T-cell (primary cell): ENCODE results near the gene FOXN4. TPM values are rescaled to one million over a fixed set of nuclear protein-coding genes. Genes with fewer than 3 reads are reported as not detected.

Source experiments
- ATAC-seq, 4 experiments: fragments of 200-7000 bp in 3 of 4; fragments of 150-1000 bp in 1 of 4; cut with Tn5 transposase; replicated peaks in 1 of 4; 1 replicate in 3 of 4; 2 replicates in 1 of 4; pipeline ENCODE4 v1.10.0; 2021; ENCODE audit warnings: moderate library complexity in 3 of 4, mild to moderate bottlenecking in 2 of 4, moderate number of reproducible peaks in 1 of 4
- CTCF ChIA-PET, 2 donors: fragments of 300-600 bp; sonication (Branson Sonifier 250); formaldehyde crosslinking; loops; one replicate each; lab custom pipeline; 2022; ENCODE audit warnings: antibody characterized with exemption in 2 of 2; lab: Charles Lee
- POLR2A ChIA-PET, 2 donors: fragments of 300-600 bp; sonication (Branson Sonifier 250); formaldehyde crosslinking; loops; one replicate each; lab custom pipeline; 2022; ENCODE audit warnings: antibody characterized with exemption in 2 of 2; lab: Charles Lee
- DNase-seq, 35 experiments: peaks; one replicate each; pipeline versions ENCODE4 v3.0.0 to v3.0.0-alpha.2; 2013 to 2023
- H3K27ac ChIP-seq: one replicate; pipeline ENCODE4 v1.5.1; 2013; ENCODE audit warnings: low read length
- H3K27me3 ChIP-seq, 2 experiments: replicated peaks in 1 of 2; 1 replicate in 1 of 2; 2 replicates in 1 of 2; pipeline versions ENCODE4 v1.6.1 to v1.7.0; 2013; ENCODE audit warnings: low read length in 1 of 2, mixed read lengths in 1 of 2; ENCODE audit not compliant: control insufficient read depth in 2 of 2, insufficient read depth in 2 of 2; ENCODE audit errors: extremely low read depth in 1 of 2
- H3K36me3 ChIP-seq, 2 donors: 1 replicate in 1 of 2; 2 replicates in 1 of 2; pipeline versions ENCODE4 v1.6.1 to v1.7.0; 2013; ENCODE audit warnings: low read length in 1 of 2; ENCODE audit not compliant: control insufficient read depth in 2 of 2, insufficient read depth in 1 of 2; ENCODE audit errors: extremely low read depth in 1 of 2
- H3K4me1 ChIP-seq, 2 experiments: 1 replicate in 1 of 2; 2 replicates in 1 of 2; pipeline versions ENCODE4 v1.6.1 to v1.7.0; 2013; ENCODE audit warnings: low read length in 2 of 2, mixed read lengths in 1 of 2; ENCODE audit not compliant: insufficient read depth in 2 of 2, control insufficient read depth in 1 of 2; ENCODE audit errors: extremely low read depth in 1 of 2
- H3K4me3 ChIP-seq, 2 donors: 1 replicate in 1 of 2; 2 replicates in 1 of 2; pipeline versions ENCODE4 v1.5.1 to v1.7.0; 2013; ENCODE audit warnings: mild to moderate bottlenecking in 2 of 2, low read length in 1 of 2, moderate library complexity in 1 of 2; ENCODE audit not compliant: control insufficient read depth in 1 of 2; ENCODE audit errors: extremely low read depth in 1 of 2
- H3K9me3 ChIP-seq: 2 replicates; pipeline ENCODE4 v1.7.0; 2013
- H3K27ac Mint-ChIP-seq, 2 donors: one replicate each; pipeline ENCODE4 v1.8.0; 2020 to 2021; ENCODE audit warnings: mild to moderate bottlenecking in 2 of 2, mixed read lengths in 2 of 2
- H3K27me3 Mint-ChIP-seq, 2 donors: one replicate each; pipeline ENCODE4 v1.8.0; 2021 to 2022; ENCODE audit warnings: mixed read lengths in 2 of 2
- H3K36me3 Mint-ChIP-seq: one replicate; pipeline ENCODE4 v1.8.0; 2021; ENCODE audit warnings: mixed read lengths
- H3K4me1 Mint-ChIP-seq, 3 donors: one replicate each; pipeline ENCODE4 v1.8.0; 2020 to 2022; ENCODE audit warnings: mixed read lengths in 3 of 3, mild to moderate bottlenecking in 1 of 3
- H3K4me3 Mint-ChIP-seq, 3 donors: one replicate each; pipeline ENCODE4 v1.8.0; 2020 to 2022; ENCODE audit warnings: mild to moderate bottlenecking in 3 of 3, mixed read lengths in 3 of 3, moderate library complexity in 3 of 3
- H3K9me3 Mint-ChIP-seq, 3 donors: one replicate each; pipeline ENCODE4 v1.8.0; 2020 to 2022; ENCODE audit warnings: mixed read lengths in 3 of 3
- WGBS: methylation state at CpG from one replicate; pipeline ENCODE4 v1.1.5; 2013; ENCODE audit warnings: missing lambda C conversion rate; ENCODE audit not compliant: insufficient coverage; 5-methylcytosine and 5-hydroxymethylcytosine counted together
- total RNA-seq, 35 experiments: library from RNA in 6 of 35; stranded (reverse) in 6 of 35; fragments of 120-200 nt in 1 of 35; gene quantifications; one replicate each; pipeline versions ENCODE4 v1.2.1 to v1.2.4 and lab custom pipeline; 2013 to 2026

Gene FOXN4
- total RNA-seq, 5 donors from 2014 or later (not counting 1 experiment from before 2014, with no cell fraction given), result not detected

DNA sequence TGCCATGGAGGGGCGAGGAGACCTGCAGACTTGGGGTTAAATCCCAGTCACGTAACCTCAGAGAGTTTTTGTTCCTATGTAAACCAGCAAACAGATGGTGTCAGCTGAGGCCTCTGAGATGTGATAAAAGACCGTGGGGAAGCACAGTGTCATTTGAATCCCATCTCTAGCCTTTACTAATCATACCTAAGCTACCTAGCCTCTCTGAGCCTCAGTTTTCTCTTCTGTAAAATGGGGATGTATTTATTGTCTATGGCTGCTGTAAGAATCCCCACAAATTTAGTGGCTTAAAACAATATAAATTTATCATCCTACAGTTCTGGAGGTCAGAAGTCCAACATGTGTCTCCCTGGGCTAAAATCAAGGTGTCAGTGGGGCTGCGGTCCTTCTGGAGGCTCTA lies 33.9 kb downstream of the FOXN4 start:
- CTCF ChIA-PET, result no interaction called here
- peaks cover 0 to 4% (median 1%) of the 10 kb centered on the region in 3 donors for H3K4me1 Mint-ChIP-seq
- Histone ChIP-seq H3K36me3 (no peaks in the 10 kb centered on the region), H3K4me3 (no peak overlapping the region), H3K4me1 (no peaks in the 10 kb centered on the region), H3K27ac (no peak overlapping the region), H3K27me3 (peaks cover 0 to 21% of the 10 kb centered on the region in 2 experiments), H3K9me3 (no peaks in the 10 kb centered on the region)
- H3K4me3 Mint-ChIP-seq, result no peak overlapping the region
- DNase-seq, result no peak
- POLR2A ChIA-PET, result no interaction called here
- H3K27ac Mint-ChIP-seq, result no peak overlapping the region
- no peak for ATAC-seq
- peaks cover 7 to 12% of the 10 kb centered on the region in 2 donors for H3K27me3 Mint-ChIP-seq
- H3K36me3 Mint-ChIP-seq, result no peaks in the 10 kb centered on the region
- H3K9me3 Mint-ChIP-seq, result peaks cover 0 to 7% (median 4%) of the 10 kb centered on the region in 3 donors
- no CpG with 5 or more reads among the region's 4 CpGs for WGBS

DNA sequence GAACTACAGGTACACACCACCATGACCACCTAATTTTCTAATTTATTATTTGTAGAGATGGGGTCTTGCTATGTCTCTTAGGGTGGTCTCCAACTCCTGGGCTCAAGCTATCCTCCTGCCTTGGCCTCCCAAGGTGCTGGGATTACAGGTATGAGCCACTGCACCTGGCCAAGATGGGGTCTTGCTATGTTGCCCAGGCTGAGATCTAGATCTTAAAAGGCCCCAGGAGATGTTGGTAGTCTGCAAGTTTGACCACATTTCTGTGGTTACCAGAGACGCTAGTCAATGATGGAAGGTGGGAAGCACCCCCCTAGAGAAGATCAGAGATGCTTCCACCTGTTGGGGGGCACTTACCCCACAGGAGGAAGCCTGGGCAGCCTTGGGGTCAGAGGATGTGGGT lies 34.7 kb downstream of the FOXN4 start:
- H3K36me3 ChIP-seq, result no peaks in the 10 kb centered on the region
- H3K27me3 Mint-ChIP-seq, result peaks cover 7 to 12% of the 10 kb centered on the region in 2 donors
- H3K4me3 ChIP-seq, result no peak overlapping the region
- DNase-seq, result no peak
- ChIA-PET POLR2A (no interaction called here), CTCF (no interaction called here)
- no peaks in the 10 kb centered on the region for H3K9me3 ChIP-seq
- peaks cover 0 to 10% (median 4%) of the 10 kb centered on the region in 3 donors for H3K9me3 Mint-ChIP-seq
- H3K27ac ChIP-seq, result no peak overlapping the region
- H3K36me3 Mint-ChIP-seq, result no peaks in the 10 kb centered on the region
- H3K4me1 ChIP-seq, result no peaks in the 10 kb centered on the region
- ATAC-seq, result no peak
- H3K4me3 Mint-ChIP-seq, result no peak overlapping the region
- no CpG with 5 or more reads among the region's 1 CpG for WGBS
- H3K4me1 Mint-ChIP-seq, result peaks cover 0 to 4% (median 1%) of the 10 kb centered on the region in 3 donors
- peaks cover 0 to 18% of the 10 kb centered on the region in 2 experiments for H3K27me3 ChIP-seq
- H3K27ac Mint-ChIP-seq, result no peak overlapping the region

DNA sequence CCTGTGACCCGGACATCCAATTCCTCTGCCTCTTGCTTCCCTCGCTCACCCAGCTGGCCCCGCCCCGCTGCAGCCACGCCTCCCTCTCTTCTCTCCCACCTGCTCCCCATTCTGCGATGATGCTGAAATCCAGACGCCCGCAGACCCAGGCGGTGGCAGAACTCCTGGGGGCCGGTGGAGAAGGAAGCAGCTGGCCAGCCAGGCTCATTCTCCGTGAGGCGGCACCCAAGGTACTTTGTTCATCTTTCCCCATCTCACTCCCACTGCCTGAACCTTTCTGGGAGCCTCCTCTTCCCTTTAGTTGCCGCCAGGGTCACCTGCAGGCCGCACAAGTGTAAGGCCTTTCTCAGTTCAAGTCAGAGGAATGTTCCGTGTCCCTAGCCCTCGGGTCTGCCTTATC lies 35.7 kb downstream of the FOXN4 start:
- Mint-ChIP-seq H3K4me3 (no peak overlapping the region), H3K36me3 (peaks cover under 1% of the 10 kb centered on the region), H3K9me3 (peaks cover 0 to 10% (median 4%) of the 10 kb centered on the region in 3 donors), H3K27me3 (peaks cover 7 to 12% of the 10 kb centered on the region in 2 donors), H3K4me1 (peaks cover 0 to 4% (median 1%) of the 10 kb centered on the region in 3 donors), H3K27ac (no peak overlapping the region)
- WGBS, result 46% methylated on average over 13 of the region's 16 CpGs
- no peaks in the 10 kb centered on the region for H3K36me3 ChIP-seq
- ChIA-PET CTCF (interaction anchor here in 1 of 2 donors (0.6 kb wide), 1 partner anchor 51 kb away, joined by 4 read pairs; no protein-coding TSS in a partner anchor), POLR2A (no interaction called here)
- H3K27ac ChIP-seq, result no peak overlapping the region
- no peaks in the 10 kb centered on the region for H3K9me3 ChIP-seq
- ATAC-seq (no peak), DNase-seq (no peak)
- no peak overlapping the region for H3K4me3 ChIP-seq
- peaks cover 0 to 18% of the 10 kb centered on the region in 2 experiments for H3K27me3 ChIP-seq
- no peaks in the 10 kb centered on the region for H3K4me1 ChIP-seq

DNA sequence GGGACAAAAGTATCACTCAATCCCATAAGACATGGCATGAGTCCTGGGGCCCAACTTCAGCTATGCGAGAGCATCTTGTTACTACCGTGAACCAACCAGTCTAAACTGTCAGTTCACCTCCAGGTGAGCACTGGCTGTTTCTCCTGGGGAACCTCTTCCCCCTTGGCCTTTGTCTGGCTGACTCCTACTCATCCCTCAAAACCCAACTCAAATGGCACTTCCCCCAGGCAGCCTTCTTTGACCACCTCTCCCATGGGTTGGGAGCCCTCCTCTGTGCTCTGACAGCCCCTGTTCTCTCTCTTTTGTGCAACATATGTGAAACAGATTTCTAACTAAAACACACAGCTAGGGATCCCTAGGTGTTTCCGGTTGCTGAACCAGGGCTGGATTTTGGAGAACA lies 37.7 kb downstream of the FOXN4 start:
- Mint-ChIP-seq H3K9me3 (peaks cover 0 to 10% (median 4%) of the 10 kb centered on the region in 3 donors), H3K36me3 (peaks cover 8% of the 10 kb centered on the region), H3K27me3 (peaks cover 7 to 12% of the 10 kb centered on the region in 2 donors), H3K4me1 (no peaks in the 10 kb centered on the region), H3K4me3 (no peak overlapping the region), H3K27ac (no peak overlapping the region)
- ChIA-PET POLR2A (no interaction called here), CTCF (no interaction called here)
- DNase-seq, result no peak
- Histone ChIP-seq H3K27ac (no peak overlapping the region), H3K4me1 (no peaks in the 10 kb centered on the region), H3K27me3 (peaks cover 0 to 13% of the 10 kb centered on the region in 2 experiments), H3K36me3 (peaks cover 0 to 4% of the 10 kb centered on the region in 2 donors), H3K9me3 (no peaks in the 10 kb centered on the region), H3K4me3 (no peak overlapping the region)
- ATAC-seq, result no peak
- WGBS, result 100% methylated on average over 2 of the region's 3 CpGs

DNA sequence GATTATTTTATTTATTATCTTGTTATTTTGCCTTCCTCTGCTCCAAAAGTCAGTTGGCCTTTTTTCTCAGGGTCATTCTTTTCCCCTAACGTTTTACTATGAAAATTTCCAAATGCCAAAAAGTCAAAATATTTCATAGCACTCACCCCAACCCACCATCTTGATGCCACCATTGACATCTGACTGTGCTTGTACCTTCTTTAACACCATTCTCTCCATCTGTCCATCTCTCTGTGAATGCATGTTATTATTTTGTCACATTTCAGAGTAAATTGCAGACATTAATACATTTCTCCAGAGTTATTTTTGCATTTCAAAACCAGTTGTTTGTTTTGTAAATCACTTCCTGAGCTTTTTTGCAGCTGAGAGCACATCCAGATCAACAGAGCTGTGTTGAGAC lies 38.6 kb downstream of the FOXN4 start:
- Mint-ChIP-seq H3K27me3 (peaks cover 6 to 12% of the 10 kb centered on the region in 2 donors), H3K9me3 (peaks cover 0 to 10% (median 4%) of the 10 kb centered on the region in 3 donors), H3K4me3 (no peak overlapping the region), H3K36me3 (peaks cover 11% of the 10 kb centered on the region), H3K4me1 (no peaks in the 10 kb centered on the region), H3K27ac (no peak overlapping the region)
- CTCF ChIA-PET, result no interaction called here
- DNase-seq (no peak), ATAC-seq (no peak)
- H3K4me3 ChIP-seq, result no peak overlapping the region
- WGBS, result 36% methylated on average over 1 of the region's 1 CpG
- POLR2A ChIA-PET, result no interaction called here
- no peaks in the 10 kb centered on the region for H3K4me1 ChIP-seq
- peaks cover 0 to 13% of the 10 kb centered on the region in 2 experiments for H3K27me3 ChIP-seq
- peaks cover 4 to 5% of the 10 kb centered on the region in 2 donors for H3K36me3 ChIP-seq
- no peaks in the 10 kb centered on the region for H3K9me3 ChIP-seq
- H3K27ac ChIP-seq, result no peak overlapping the region

DNA sequence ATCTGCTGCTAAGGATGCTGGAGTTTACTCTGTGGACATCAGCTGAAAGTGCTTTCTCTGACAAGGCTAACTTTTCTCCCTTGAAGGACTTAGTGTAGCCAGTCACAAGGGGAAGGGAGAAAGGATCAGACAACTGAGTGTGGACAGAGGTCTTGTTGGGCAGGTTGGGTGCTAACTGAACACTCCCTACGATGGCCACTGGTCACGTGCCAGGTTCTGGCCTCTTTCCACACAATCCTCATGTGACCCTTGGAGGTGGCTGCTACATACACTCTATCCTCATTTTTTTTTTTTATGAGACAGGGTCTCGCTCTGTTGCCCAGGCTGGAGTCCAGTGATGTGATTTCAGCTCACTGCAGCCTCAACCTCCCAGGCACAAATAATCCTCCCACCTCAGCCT lies 39.7 kb downstream of the FOXN4 start:
- Histone ChIP-seq H3K36me3 (peaks cover 4 to 5% of the 10 kb centered on the region in 2 donors), H3K9me3 (no peaks in the 10 kb centered on the region), H3K4me3 (no peak overlapping the region), H3K27me3 (peaks cover 0 to 9% of the 10 kb centered on the region in 2 experiments), H3K4me1 (no peaks in the 10 kb centered on the region), H3K27ac (no peak overlapping the region)
- CTCF ChIA-PET, result interaction anchor here in 1 of 2 donors (0.6 kb wide), 1 partner anchor 462 kb away, joined by 5 read pairs; no protein-coding TSS in a partner anchor
- ATAC-seq, result no peak
- Mint-ChIP-seq H3K36me3 (peaks cover 11% of the 10 kb centered on the region), H3K27ac (no peak overlapping the region), H3K4me1 (no peaks in the 10 kb centered on the region), H3K9me3 (peaks cover 0 to 10% (median 4%) of the 10 kb centered on the region in 3 donors), H3K4me3 (no peak overlapping the region), H3K27me3 (peaks cover 5 to 9% of the 10 kb centered on the region in 2 donors)
- 60% methylated on average over 1 of the region's 3 CpGs for WGBS
- POLR2A ChIA-PET, result no interaction called here
- no peak for DNase-seq
